H1 (cell line): ENCODE data around the gene CD68. TPM values are rescaled to one million over a fixed set of nuclear protein-coding genes. Genes with fewer than 3 reads are reported as not detected.

ENCODE experiments used
- ATF2 ChIP-seq: IDR thresholded peaks from 2 replicates; pipeline ENCODE4 v1.6.1; 2012; ENCODE audit warnings: low read length, inconsistent platforms
- CBX5 ChIP-seq: fragments of 300-800, 300-1000 bp; sonication (generic); IDR thresholded peaks from 2 replicates; pipeline ENCODE4 v1.7.1; 2016; ENCODE audit warnings: antibody characterized with exemption, low read length, low read depth
- E2F6 ChIP-seq: IDR thresholded peaks from 2 replicates; pipeline ENCODE4 v1.6.1; 2012; ENCODE audit warnings: inconsistent platforms
- EP300 ChIP-seq, 2 experiments: IDR thresholded peaks; 1 replicate in 1 of 2; 2 replicates in 1 of 2; pipeline ENCODE4 v1.6.1; 2011 to 2012; ENCODE audit warnings: low read depth in 2 of 2, low read length in 2 of 2, mild to moderate bottlenecking in 2 of 2, borderline replicate concordance in 1 of 2, inconsistent platforms in 1 of 2, moderate library complexity in 1 of 2
- KDM5A ChIP-seq: fragments of 200-600 bp; IDR thresholded peaks from 2 replicates; pipeline ENCODE4 v1.7.1; 2012; ENCODE audit warnings: mild to moderate bottlenecking, low read length, inconsistent platforms, mixed read lengths
- NANOG ChIP-seq: IDR thresholded peaks from 2 replicates; pipeline ENCODE4 v1.6.1; 2011; ENCODE audit warnings: low read length, low read depth, mild to moderate bottlenecking, inconsistent platforms; ENCODE audit not compliant: insufficient read depth, poor library complexity, severe bottlenecking
- SIN3A ChIP-seq, 2 experiments: IDR thresholded peaks in 1 of 2; conservative IDR thresholded peaks in 1 of 2; 2 replicates each; pipeline ENCODE4 v1.6.1; 2011 to 2012; ENCODE audit warnings: low read length in 2 of 2, improper control_type of control experiment in 1 of 2, low read depth in 1 of 2, mild to moderate bottlenecking in 1 of 2
- polyA plus RNA-seq, 7 experiments: library from polyadenylated mRNA; depleted of rRNA in 3 of 7; stranded (reverse) in 5 of 7; unstranded in 2 of 7; fragments of >200 nt in 5 of 7; fragments of 200-250 nt in 2 of 7; gene quantifications; 1 replicate in 5 of 7; 2 replicates in 1 of 7; 4 replicates in 1 of 7; pipeline versions ENCODE4 v1.2.1 to v1.2.3, GENCODE V29; 2011 to 2013; ENCODE audit warnings: missing spikeins in 2 of 7, mixed read lengths in 2 of 7
- total RNA-seq: library from RNA; stranded (reverse); fragmentation: NEBNext Ultra II Directional; extraction: Animal tissue kit (Norgen Biotek cat#: 25700); gene quantifications from 2 replicates; pipeline ENCODE4 v1.2.1, GENCODE V29; 2021

The CD68 gene
- total and polyA plus RNA-seq, 2 of the 8 experiments (the other 6 are each of a cell fraction or from before 2014, with no cell fraction given): 0.18 TPM; not detected in 1

- TF ChIP-seq CBX5 (no peak), NANOG (no peak), SIN3A (conservative IDR thresholded peaks at IDR 0.05 in 1 of 2, IDR thresholded peaks at IDR 0.05 in 1 of 2; ENCODE audit: low read depth in 1 of 2, low read length in 2 of 2) (no peak), E2F6 (no peak), EP300 (IDR thresholded peaks at IDR 0.05; ENCODE audit: borderline replicate concordance in 1 of 2, low read depth in 2 of 2, low read length in 2 of 2) (no peak), ATF2 (no peak), KDM5A (no peak)
These were observed 49.2 kb upstream of the CD68 start (continued) for GRCh38 chr17:7530023-7530900.
